Peyer's patch (tissue), 4 donors: ENCODE measurements around the gene BARHL2. TPM values are rescaled to one million over a fixed set of nuclear protein-coding genes. Genes with fewer than 3 reads are reported as not detected.
A peak's percentile ranks its signal among the peaks of the same experiment; 100 is the strongest.

Experiments used
- DNase-seq, 3 donors: peaks; one replicate each; pipeline ENCODE4 v3.0.0-alpha.2; 2017 to 2019
- H3K27ac ChIP-seq, 4 donors: fragments of 200-600 bp; sonication (generic); one replicate each; pipeline ENCODE4 v1.5.1; 2016 to 2019
- H3K27me3 ChIP-seq, 2 donors: fragments of 200-600 bp; sonication (generic); one replicate each; pipeline ENCODE4 v1.5.1; 2019
- H3K36me3 ChIP-seq, 3 donors: fragments of 200-600 bp; sonication (generic); one replicate each; pipeline ENCODE4 v1.5.1; 2016 to 2019
- H3K4me1 ChIP-seq, 4 donors: fragments of 200-600 bp; sonication (generic); one replicate each; pipeline ENCODE4 v1.5.1; 2016 to 2019
- H3K4me3 ChIP-seq, 4 donors: fragments of 200-600 bp; sonication (generic); 1 replicate in 3 of 4; 2 replicates in 1 of 4; pipeline ENCODE4 v1.5.1; 2016 to 2019; ENCODE audit warnings: mild to moderate bottlenecking in 1 of 4
- H3K9me3 ChIP-seq, 4 donors: fragments of 200-600 bp; sonication (generic); one replicate each; pipeline ENCODE4 v1.5.1; 2016 to 2019; ENCODE audit warnings: mild to moderate bottlenecking in 1 of 4
- POLR2A ChIP-seq, 2 donors: fragments of 450-650 bp; IDR thresholded peaks; one replicate each; pipeline ENCODE4 v1.5.1; 2017; ENCODE audit warnings: antibody characterized with exemption in 2 of 2, mild to moderate bottlenecking in 2 of 2, moderate library complexity in 2 of 2
- total RNA-seq, 4 donors: library from RNA; depleted of rRNA; stranded (reverse); fragments of >200 nt; gene quantifications; one replicate each; pipeline ENCODE4 v1.1.0, GENCODE V29; 2016
- TF ChIP-seq, protein P1 (sequence below), 6 experiments: fragments of 450-650 bp in 4 of 6; fragments of 200-600 bp in 2 of 6; sonication (generic) in 1 of 6; IDR thresholded peaks; one replicate each; pipeline ENCODE4 v1.5.1; 2017 to 2019; ENCODE audit warnings: antibody characterized with exemption in 6 of 6, mild to moderate bottlenecking in 3 of 6, moderate library complexity in 1 of 6

BARHL2 gene
- total RNA-seq, 4 donors from 2014 or later, result not detected

DNA sequence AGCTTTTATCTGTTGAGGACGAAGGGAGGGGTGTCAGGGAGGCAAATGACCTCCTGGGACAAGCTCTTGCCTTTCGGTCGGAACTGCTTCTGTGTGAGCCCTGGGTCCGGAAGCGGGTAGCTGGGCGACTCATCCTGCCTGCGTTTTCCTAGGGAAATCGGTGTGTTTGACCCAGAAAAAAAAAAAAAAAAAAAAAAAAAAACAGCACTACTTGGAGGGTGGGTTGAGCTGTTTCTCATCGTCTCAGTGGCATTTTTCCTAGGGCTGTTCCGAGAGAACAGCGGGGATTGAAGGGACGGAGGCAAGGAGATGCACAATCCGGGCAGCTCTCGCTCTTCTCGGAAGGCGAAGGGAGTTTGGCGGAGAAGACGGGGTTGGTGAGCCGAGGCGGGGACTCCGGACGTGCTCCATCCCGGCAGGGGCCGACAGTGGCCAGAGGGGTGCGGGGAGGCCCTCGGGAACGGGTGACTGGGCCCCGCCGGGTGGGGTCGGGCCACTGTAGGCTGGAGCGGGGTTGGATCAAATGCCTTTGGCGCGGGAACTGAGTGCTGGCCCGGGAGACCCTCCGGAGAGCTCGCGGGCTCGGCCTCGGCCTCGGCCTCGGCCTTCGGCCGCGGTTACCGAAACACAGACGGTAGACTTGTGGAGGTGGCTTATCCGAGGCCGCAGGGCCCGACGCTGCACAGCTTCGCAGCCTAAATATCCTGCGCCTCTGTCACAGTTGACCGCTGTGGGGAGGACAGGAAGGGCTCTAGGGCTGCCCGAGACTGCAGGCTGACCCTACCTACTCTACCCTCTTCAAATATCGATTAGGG is 2.4 kb upstream of the BARHL2 start:
- H3K9me3 ChIP-seq, result peaks cover 0 to 11% (median 0%) of the 10 kb centered on the region in 4 donors
- no peak for TF ChIP-seq POLR2A (IDR thresholded peaks at IDR 0.05)
- TF ChIP-seq, protein P1, sequence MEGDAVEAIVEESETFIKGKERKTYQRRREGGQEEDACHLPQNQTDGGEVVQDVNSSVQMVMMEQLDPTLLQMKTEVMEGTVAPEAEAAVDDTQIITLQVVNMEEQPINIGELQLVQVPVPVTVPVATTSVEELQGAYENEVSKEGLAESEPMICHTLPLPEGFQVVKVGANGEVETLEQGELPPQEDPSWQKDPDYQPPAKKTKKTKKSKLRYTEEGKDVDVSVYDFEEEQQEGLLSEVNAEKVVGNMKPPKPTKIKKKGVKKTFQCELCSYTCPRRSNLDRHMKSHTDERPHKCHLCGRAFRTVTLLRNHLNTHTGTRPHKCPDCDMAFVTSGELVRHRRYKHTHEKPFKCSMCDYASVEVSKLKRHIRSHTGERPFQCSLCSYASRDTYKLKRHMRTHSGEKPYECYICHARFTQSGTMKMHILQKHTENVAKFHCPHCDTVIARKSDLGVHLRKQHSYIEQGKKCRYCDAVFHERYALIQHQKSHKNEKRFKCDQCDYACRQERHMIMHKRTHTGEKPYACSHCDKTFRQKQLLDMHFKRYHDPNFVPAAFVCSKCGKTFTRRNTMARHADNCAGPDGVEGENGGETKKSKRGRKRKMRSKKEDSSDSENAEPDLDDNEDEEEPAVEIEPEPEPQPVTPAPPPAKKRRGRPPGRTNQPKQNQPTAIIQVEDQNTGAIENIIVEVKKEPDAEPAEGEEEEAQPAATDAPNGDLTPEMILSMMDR (IDR thresholded peaks at IDR 0.05), result no peak

DNA sequence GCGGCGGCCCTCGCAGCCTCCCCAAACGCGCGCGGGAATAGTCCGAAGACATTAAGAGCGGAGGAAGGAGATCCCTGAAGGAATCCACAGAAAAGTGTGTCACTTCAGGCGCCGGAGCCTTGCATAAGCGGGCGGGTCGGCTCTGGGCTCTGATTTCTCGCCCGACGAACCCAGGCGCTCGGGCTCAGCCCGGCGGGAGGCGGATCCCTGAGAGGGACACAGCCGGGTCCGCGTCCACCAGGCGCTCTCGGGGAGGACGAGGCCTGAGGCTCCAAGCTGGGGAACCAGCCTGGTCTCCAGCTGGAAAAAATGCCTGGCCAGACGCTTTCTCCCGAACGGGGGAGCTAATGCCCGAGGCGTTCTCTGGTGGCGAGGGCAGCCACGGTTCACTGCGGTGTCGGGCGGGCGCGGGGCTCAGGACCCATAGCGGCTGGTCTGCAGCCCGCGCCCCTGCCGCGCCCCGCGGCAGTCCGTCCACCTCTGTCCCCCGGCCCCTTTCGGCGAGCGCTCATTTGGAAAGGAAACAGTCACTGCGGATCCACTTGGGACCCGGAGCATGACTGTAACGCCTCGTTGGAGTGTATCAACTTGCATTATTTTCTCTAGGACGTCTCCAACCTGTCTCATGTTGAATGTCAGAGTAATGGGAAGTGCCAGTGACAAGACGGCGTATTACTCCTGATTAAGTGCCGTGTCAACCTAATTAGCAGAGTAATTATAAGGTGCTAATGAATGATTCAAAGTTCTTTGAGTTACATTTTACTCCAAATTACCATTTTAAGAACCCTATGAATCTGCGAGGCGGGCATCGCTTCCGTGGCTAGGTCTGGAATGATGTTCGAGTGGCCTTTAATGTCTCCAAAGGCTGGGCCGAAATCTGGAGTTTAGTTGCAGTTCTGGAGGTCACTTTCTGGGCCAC is 1.6 kb upstream of the BARHL2 start:
- H3K27ac ChIP-seq, result no peak overlapping the region
- H3K36me3 ChIP-seq, result no peaks in the 10 kb centered on the region
- H3K27me3 ChIP-seq, result peaks cover 7 to 60% of the 10 kb centered on the region in 2 donors
- peaks cover 0 to 11% (median 0%) of the 10 kb centered on the region in 4 donors for H3K9me3 ChIP-seq
- H3K4me1 ChIP-seq, result peaks cover 0 to 35% (median 2%) of the 10 kb centered on the region in 4 donors
- H3K4me3 ChIP-seq, result peak overlapping the region in 2 of 4 donors; percentile 41 to 50
- no peak for DNase-seq
- TF ChIP-seq POLR2A (IDR thresholded peaks at IDR 0.05), result no peak
- TF ChIP-seq, protein P1 (IDR thresholded peaks at IDR 0.05), result no peak

More for the DNA sequence above, 2.4 kb upstream of the BARHL2 start:
- peaks cover 0 to 39% (median 2%) of the 10 kb centered on the region in 4 donors for H3K4me1 ChIP-seq
- no peak for DNase-seq
- H3K4me3 ChIP-seq, result no peak overlapping the region
- H3K36me3 ChIP-seq, result no peaks in the 10 kb centered on the region
- peaks cover 7 to 61% of the 10 kb centered on the region in 2 donors for H3K27me3 ChIP-seq
- H3K27ac ChIP-seq, result no peak overlapping the region

DNA sequence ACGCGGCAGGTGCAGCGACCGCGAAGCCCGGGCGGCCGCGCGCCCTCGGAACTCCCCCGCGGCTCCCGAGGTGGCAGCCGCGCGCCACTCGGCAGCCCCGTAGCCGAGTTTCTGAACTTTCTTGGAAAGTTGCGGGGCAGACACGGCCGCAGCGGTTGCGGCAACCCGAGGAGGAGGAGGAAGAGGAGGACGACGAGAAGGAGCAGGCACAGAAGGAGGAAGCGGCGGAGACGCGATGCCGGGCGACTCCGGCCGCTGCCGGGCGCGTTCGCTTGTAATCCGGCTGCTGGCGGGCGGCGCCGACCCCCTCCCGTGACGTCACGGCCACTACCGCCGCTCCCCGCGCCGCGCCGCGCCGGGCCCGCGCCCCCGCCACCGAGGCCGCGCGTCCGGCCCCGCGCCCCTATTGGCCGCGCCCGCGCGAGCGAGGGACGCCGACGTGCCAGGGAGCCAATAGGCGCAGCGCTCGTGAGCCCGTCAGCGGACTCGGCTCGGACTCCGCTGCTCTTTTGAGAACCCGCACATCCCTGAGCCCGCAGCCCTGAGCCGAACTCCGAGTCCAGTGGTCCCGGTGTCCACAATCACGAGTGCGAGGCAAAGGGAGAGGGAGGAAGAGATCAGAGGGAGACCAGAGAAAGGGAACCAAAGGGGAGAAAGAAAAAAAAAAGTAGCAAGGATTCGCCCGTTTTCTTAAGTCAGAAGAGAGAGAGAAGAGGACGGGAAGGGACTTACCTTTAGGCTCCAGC is 736 bp upstream of the BARHL2 start:
- H3K36me3 ChIP-seq, result no peaks in the 10 kb centered on the region
- TF ChIP-seq POLR2A (IDR thresholded peaks at IDR 0.05), result no peak
- TF ChIP-seq, protein P1 (IDR thresholded peaks at IDR 0.05), result no peak
- DNase-seq, result peak in 1 of 3 donors; percentile 56
- H3K4me1 ChIP-seq, result peaks cover 0 to 28% (median 2%) of the 10 kb centered on the region in 4 donors
- peaks cover 7 to 56% of the 10 kb centered on the region in 2 donors for H3K27me3 ChIP-seq
- peak overlapping the region in 3 of 4 donors; percentile 15 to 50 (median 41) for H3K4me3 ChIP-seq
- no peak overlapping the region for H3K27ac ChIP-seq
- H3K9me3 ChIP-seq, result peaks cover 0 to 11% (median 0%) of the 10 kb centered on the region in 4 donors

DNA sequence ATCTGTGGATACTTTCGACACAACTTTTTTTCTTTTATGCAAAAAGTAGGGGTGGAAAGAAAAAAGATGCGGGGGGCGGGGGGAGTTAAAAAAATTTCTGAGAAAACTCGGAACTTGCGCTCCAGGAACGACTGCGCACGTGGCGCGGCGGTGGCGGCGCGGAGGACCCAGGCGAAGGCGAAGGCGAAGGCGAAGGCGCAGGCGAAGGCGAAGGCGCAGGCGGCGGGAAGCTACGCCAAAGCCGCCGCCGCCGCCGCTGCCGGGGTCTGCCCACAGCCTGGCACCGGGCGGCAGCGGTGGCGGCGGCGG is 208 bp upstream of the BARHL2 start:
- DNase-seq, result no peak
- H3K36me3 ChIP-seq, result no peaks in the 10 kb centered on the region
- peaks cover 0 to 11% (median 0%) of the 10 kb centered on the region in 4 donors for H3K9me3 ChIP-seq
- H3K27ac ChIP-seq, result no peak overlapping the region
- H3K27me3 ChIP-seq, result peaks cover 7 to 55% of the 10 kb centered on the region in 2 donors
- peaks cover 0 to 28% (median 2%) of the 10 kb centered on the region in 4 donors for H3K4me1 ChIP-seq
- peak overlapping the region in 3 of 4 donors; percentile 15 to 50 (median 41) for H3K4me3 ChIP-seq
- TF ChIP-seq POLR2A (IDR thresholded peaks at IDR 0.05), result no peak
- TF ChIP-seq, protein P1 (IDR thresholded peaks at IDR 0.05), result no peak

DNA sequence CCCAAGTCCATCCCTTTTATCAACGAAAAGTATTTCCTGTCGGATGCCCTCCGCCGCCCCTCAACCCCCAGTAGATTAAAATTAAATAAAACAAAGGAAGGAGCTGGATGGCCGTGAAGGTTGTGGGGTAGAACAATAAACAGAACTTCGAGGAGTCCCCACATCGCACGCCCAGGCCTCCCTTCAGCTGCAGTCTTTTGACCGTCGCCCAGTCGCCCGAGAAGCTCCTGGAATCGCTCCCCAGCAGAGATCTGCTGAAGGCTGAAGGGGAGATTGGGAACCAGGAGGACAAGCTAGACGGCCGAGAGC is 905 bp downstream of the BARHL2 start:
- no peak for DNase-seq
- Histone ChIP-seq H3K27me3 (peaks cover 7 to 60% of the 10 kb centered on the region in 2 donors), H3K36me3 (no peaks in the 10 kb centered on the region), H3K27ac (no peak overlapping the region), H3K9me3 (peaks cover 0 to 11% (median 0%) of the 10 kb centered on the region in 4 donors), H3K4me1 (peaks cover 0 to 28% (median 2%) of the 10 kb centered on the region in 4 donors), H3K4me3 (no peak overlapping the region)
- TF ChIP-seq, protein P1 (IDR thresholded peaks at IDR 0.05), result no peak
- TF ChIP-seq POLR2A (IDR thresholded peaks at IDR 0.05), result no peak
